Measurements from ENCODE around the gene PTGIS.

Gene PTGIS

DNA sequence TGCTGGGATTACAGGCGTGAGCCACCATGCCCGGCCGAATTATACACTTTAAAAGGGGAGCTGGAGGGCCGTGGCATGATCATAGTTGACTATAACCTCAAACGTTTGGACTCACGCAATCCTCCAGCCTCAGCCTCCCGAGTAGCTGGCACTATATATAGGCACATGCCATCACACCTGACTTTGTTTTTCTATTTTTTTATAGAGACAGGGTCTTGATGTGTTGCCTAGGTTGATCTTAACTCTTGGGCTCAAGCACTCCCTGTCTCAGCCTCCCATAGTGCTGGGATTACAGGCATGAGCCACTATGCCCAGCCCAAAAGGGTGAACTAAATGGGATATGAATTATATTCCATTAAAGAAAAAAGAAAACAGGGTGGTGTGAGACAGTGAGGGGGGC is 7.8 kb downstream of the PTGIS start:
- DNase-seq (ENCODE audit: low spot score) = no peak

DNA sequence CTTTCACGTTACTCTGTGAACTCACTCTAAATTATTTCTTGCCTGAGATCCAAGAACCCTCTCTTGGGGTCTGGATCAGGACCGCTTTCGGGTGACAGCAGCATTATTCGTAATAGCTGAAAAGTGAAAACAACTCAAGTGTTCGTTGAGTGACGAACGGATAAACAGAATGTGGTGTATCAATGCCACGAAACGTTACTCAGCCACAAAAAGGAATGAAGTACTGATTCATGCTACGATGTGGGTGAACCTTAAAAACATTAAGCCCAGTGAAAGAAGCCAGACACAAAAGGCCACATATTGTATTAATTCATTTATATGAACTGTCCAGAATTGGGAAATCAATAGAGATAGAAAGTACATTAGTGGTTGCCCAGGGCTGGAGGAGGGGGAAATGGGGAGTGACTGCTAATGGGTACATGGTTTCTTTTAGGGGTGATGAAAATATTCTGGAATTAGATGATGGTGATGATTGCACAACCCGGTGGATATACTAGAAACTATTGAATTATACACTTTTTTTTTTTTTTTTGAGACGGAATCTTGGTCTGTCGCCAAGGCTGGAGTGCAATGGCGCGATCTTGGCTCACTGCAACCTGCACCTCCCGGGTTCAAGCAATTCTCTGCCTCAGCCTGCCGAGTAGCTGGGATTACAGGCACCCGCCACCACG is 8.4 kb downstream of the PTGIS start:
- DNase-seq (ENCODE audit: low spot score) = no peak

DNA sequence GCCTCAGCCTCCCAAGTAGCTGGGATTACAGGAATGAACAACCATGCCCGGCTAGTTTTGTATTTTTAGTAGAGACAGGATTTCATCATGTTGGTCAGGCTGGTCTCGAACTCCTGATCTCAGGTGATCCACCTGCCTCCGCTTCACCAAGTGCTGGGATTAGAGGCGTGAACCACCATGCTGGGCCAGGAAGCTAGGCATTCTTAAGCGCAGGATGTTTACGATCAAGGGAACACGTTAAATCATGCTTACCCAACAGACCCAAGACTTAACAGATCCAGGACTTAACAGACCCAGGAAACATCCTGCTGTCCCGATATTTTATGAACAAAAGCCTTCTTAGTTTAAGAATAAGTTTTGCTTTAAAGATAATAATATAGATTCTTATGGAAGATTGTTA is 9.1 kb downstream of the PTGIS start:
- no peak for DNase-seq (ENCODE audit: low spot score)

DNA sequence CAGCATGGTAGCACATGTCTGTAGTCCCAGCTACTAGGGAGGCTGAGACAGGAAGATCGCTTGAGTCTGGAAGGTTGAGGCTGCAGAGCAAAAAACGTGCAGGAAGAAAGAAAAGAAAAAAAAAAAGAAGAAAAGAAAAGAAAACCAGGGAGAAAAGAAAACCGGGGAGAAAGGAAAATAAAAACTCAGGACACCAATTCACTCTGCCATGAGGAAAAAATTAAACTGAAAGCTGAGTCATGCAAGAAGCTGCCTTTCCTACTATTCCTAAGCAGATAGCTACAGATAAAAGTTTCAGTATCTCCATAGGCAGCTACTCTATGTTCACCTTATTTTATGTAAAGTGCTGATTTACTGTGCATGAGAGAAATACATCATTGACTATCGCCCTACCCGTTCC is 10.5 kb downstream of the PTGIS start:
- no peak for DNase-seq (ENCODE audit: low spot score)

DNA sequence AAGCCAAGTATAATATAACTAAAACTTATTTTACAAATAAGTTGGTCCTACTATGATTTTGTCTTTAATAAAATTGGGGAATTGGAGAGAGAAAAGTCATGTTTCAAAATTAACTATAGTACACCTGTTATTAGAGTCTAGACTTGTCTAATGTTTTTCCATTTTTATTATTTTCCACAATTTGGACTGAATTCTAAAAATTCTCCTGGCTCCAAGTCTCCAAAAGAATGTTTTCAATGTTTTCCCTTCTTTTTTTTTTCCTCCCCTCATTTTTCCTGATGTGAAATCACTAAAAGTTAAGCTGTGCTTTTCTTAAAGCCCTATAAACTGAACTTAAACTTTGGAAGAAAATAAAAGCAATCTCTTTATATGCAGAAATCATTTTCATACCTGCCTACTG is 11.3 kb downstream of the PTGIS start:
- no peak for DNase-seq (ENCODE audit: low spot score)

DNA sequence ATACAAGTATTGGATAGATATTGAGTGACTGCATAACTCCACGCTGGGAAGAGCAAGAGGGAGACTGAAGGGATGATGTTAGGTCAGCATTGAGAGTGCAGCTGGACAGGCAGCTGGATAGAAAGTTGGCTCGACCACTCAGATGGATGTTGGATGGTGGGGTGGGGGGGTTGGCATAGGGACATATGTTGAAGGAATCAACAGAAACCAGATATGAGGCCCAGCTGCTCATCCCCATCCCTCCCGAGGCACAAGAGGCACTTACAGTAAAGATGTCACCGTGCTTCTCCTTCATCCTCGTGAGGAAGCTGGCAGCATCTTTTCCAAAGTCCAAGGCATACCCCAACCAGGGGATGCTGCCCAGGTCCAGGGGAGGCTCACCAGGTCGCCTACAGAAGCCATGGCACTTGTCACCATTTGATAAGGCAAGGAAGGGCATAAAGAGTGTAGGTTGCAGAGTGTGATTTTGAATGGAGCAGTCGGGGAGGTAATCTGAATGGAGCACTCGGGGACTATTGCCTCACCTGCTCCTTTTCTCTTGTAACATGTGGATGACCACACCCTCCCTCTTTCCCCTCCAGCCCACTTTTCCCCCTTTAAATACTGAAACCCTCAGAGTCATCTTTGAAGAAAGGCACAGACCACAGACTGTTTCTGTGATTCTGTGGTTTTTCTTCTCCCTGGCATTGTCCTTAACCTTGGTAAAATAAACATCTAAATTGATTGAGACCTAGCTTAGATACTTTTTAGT is 18.0 kb downstream of the PTGIS start:
- DNase-seq (ENCODE audit: low spot score) = no peak

DNA sequence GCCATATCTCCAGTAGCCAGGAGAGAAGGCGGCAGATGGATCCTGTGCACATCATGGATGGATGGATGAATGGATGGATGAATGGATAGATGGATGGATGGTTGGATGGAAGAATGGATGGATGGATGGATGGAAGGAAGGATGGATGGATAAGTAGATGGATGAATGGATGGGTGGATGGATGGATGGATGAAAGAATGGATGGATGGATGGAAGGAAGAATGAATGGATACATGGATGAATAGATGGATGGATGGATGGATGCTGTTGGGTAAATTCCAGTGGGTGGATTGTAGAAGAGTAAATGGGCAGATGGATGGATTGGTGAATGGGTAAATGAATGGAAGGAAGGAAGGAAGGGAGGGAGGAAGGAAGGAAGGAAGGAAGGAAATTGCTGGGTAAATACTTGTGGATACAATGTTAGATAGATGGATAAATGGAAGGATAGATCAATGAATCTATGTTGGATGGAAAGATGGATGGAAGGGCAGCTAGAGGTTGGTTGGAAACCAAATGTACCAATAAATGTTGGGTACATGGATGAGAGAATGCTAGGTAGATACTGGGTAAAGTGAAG is 19.5 kb downstream of the PTGIS start:
- no peak for DNase-seq (ENCODE audit: low spot score)

DNA sequence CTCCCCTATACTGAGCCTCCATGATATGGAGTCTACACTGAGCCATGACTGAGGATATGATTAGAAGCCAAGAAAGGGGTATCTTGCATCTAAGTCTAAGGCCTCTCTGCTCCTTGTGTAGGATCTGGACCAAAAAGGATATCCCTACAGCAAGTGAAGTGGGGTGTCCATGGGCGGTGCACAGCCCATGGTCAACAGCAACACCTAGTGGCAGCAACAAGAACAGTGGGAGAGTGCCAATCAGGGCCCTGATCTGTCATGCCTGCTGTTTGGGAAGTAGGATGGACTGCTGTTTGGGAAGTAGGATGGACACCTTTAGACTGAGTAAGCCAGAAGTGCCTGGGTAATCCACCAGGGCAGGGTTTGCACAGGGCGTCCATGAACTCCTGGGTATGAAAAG is 22.4 kb downstream of the PTGIS start:
- no peak for DNase-seq (ENCODE audit: low spot score)

DNA sequence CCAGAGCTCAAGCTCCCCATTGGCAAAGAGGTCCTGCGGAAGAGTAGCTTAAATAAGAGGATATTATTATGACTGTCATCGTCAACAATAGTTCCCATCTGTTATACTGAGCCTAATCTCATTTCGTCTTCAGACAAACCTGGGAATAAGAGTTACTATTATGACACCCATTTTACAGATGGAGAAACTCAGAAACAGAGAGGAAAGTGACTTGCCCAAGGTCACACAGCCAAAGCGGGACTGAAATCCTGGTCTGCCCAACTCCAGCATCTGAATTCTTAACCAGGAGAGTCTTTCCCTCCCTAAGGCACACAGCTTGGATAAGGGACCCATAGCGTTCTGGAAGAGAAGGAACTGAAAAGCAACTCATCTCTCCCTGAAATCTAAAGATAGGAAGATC is 23.4 kb downstream of the PTGIS start:
- no peak for DNase-seq (ENCODE audit: low spot score)

DNA sequence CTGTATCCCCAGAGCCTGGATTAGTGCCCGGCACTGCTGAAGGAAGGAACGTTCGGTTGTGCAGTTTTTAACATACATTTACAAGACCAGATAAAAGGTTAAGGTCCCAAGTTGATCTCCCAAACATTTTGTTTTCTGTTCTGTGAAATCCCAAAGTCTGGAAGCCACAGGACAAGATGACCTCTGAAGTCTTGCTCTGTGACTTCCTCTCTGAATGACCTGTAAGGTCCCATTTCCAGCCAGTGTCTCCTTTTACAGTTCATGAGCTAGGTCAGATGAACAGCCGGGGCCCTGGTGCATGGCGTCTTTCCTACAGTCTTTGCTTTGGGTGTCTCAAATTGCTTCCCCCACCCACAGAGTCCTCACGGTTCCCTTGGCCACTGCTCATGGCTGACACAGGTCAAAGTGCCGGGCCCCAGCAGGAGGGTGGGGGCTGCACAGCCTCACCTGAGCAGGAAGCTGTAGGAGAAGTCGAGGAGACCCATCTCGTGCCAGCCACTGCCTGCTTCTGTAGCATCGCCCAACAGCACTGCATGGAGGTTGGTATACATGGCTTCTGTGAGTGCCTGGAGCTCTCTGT is 24.0 kb downstream of the PTGIS start:
- DNase-seq (ENCODE audit: low spot score) = no peak

DNA sequence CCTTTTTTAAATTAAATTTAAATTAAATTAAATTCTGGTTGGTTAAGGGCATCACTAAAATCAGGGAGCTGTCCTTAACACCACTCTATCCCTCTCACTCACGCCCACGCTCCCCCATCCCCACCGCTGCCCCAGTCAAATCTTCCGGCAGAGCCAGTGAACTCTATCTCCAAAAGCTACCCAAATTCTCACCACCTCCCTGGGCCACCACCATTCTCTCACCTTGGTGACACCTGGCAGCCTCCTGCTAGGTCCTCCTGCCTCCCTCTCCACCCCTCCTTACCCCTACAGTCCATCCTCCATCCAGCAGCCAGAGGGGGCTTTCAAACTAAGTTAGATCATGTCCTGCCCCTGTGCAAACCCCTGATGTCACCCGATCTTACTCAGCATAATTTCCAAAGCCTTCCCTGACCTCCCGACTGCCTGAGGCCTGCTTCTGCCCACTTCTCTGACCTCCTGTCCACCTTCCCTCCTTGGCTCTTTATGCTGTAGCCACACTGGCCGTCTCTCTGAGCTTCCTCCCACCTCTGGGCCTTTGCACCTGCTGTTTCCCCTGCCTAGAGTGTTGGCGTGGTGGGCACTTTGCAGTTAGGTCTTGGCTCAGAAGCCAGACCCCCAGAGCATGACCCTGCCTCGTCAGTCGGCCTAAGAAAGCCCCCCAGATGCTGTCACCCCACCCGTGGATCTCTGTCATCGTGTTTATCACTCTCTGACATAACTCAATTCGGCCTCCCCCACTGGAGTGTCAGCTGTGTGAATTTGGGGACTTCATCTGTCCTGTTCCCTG is 24.7 kb downstream of the PTGIS start:
- no peak for DNase-seq (ENCODE audit: low spot score)

DNA sequence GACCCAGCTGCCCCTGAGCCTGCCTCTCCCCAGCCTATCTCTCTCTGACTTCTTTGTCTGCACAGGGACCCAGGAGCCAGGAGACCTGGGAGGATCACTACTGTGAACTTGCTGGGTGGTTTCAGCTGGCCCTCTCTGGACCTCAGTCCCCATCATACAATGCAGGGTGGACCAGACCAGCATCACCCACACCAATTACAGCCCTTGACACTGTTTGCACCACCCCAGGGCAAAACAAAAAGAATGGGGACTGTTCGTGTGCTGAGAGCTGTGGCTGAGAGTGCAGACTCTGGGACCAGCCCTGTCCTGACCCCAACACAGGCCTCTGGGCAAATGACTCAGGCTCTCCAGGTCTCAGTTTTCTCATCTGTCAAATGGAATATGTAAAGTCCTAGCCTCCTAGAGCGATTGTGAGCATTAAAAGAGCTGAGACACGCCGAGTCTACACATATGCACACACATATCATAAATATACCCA is 25.4 kb downstream of the PTGIS start:
- no peak for DNase-seq (ENCODE audit: low spot score)

DNA sequence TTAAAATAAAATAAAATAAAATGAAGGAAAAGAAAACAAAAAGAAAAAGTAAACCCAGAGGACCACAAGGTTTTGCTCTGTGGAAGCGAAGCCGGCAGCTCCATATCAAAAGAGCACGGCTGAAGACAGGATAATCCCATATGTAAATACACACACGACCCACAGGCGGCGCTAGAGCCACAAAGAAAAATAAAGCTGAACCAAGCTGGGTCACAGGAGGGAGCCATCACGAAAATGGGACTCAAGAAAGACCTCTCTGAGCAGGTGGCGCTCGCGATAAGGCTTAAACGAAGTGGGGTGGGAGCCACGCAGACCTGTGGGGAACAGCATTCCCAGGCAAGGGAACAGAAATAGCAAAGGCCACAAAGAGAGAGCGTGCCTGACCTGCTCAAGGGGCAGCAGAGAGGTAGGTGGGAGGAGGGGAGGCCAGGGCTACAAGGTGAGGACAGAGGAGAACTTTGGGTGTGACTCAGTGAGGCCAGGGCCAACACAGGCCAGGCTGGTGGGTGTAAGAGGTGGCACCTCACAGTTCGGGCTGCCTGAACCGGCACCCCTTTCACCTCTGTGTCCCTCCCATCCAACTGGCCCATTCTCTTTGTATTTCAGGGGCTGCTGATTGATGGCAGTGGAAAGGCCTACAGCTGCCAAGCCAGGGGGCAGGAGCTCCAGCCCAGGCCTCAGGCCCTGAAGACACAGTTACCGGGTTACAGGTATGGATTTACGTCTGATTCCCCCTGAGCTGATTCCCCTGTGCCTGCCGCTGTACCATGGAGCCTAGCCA is 26.0 kb downstream of the PTGIS start:
- DNase-seq (ENCODE audit: low spot score) = peak; percentile 89

DNA sequence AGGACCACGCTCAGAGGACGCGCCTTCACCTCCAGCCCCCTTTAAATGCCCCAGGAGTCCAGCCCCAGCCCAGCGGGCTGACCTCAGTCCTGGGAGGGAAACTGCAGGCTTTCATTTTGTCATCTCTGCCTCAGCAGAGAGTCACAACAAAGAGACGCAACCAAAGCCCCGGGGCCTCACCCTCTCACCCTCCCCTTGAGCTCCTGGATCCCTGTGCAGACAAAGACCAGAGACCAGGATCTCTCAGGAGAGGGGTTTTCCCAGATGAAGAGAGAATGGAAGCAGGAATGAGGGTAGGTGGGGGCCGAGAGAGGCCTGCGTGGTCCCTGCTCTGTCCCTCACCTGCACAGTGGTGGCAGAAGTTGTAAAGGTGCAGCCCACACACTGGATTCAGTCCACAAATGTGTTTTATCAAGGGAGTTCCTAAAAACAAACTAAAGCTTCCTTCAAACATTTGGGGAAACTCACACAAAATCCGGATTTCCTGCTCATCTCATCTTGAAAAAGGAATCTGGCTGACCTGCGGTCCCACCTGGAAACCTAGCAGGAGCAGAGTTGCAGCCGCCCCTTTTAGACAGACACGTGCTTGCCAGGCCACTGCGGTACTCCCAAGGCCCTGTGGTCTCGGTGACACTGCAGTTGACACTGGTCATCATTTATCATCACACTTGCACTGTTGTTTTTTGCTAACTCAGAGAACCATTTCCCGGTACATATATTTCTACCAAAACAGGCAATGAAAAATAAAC is 27.1 kb downstream of the PTGIS start:
- no peak for DNase-seq (ENCODE audit: low spot score)

DNA sequence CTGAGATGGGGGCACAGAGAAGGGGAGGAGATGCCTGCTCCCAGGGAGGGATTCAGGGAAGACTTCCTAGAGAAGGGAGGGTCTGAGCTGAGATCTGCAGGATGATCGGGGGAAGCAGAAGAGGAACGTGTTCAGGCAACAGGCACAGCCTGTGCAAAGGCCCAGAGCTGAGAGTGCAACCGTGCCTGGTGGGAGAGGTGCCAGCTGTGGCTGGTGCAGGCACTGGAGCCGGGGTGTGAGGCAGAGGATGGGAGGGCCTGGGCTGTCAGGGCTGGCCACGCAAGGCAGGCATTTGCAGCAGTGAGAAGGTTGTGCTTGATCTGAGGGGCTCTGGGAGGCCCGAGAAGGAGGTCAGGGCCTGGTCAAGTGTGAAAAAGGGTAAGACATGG is 27.7 kb downstream of the PTGIS start:
- DNase-seq (ENCODE audit: low spot score) = no peak

DNA sequence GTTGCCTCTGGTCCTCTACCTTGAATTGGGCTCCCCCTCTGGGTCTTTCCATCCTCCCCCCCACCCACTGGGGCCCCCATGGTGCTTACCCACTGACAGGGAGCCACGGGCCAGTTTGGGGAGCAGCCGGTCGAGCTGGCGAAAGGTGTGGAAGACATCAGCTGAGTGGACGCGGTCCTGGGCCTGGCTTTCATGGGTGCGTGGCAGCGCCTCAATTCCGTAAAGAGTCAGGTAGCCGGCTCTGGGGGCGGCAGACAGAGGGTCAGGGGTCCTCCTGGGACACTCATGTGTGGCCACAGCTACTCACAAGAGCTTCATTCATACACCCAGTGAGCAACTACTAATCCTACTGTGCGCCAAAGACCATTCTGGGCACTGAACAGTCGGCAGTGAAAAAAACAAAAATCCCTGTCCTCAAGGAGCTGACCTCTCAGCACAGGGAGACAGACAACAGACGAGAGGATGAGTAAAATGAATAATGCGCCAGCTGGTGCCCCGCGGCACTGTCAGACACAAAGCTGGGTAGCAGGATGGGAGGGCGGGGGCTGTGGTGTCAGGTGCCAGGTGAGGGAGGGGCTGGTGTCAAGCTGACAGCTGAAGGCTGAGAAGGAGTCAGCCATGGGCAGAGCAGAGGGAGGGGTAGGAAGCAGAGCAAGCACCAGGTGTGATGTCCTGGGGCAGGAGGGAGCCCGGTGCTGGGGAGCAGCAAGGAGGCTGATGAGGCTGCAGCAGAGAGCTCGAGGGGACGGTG is 28.3 kb downstream of the PTGIS start:
- no peak for DNase-seq (ENCODE audit: low spot score)

DNA sequence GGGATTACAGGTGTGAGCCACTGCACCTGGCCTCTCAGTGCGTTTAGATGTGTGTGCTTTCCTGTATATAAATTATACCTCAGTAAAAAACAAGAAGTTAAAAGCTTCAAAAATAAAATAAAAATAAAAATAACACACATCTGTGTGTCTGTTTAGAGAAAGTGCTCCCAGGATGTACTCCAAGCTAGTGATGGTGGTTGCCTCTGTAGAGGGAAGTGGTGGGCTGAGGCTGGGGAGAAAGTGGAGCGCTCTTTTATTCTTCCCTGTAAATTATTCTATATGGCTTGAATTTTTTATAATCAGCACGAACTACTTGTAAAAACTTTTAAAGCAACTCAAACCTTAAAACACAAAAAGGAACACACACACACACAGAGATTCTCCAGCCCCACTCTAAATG is 29.0 kb downstream of the PTGIS start:
- DNase-seq (ENCODE audit: low spot score) = no peak

DNA sequence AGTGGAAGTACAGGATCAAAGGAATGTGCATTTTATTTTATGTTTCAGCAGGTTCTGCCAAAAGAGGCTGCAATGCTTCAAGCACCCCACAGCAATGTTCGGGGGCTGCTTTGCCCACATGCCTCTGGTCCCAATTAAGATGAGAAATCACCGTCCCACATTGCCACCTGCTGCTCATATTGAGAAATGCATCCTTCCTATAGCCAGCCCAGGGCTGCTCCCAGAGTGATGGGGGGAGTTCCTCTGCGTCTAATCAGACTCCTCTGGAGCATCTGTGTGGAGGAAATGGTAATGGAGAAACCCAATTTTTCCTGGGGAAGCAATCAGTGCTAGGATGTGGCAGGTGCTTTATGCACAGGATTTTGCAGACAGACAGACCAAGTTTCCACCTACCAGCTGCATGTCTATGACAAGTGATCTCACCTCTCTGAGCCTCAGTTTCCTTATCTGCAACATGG is 33.7 kb downstream of the PTGIS start:
- peak; percentile 83 for DNase-seq (ENCODE audit: low spot score)

DNA sequence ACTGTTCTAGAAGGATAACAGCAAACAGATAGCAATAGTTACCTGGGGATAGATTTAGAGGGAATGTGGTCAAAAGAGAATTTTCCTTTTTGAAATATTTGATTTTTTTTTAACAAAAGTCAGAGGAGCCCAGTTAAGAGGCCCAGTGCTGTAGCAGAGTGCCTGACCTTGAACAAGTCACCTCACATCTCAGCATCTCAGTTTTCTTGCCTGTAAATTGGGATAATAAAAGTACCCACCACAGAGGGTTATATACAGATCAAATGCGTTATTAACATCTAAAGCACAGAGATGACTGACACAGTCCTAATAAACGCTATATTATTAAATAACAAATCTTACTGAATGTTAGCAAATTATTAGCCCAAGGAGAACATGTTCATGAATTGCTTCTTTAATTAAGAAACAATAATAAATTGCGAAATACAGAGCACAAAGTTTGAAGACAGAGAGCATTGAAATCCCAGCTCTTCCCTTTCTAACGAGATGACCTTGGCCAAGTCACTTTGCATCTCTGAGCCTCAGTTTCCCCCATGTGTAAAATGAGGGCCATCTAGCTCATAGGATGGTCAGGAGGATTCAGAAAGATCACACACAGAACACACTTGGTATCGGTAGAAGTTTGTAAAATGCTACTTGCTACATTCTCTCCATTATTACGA is 35.5 kb downstream of the PTGIS start:
- no peak for DNase-seq (ENCODE audit: low spot score)

Data from SK-N-DZ (cell line).